Esophagus muscularis mucosa (tissue), 4 donors: Measurements from ENCODE around the gene ABCC3. TPM values are rescaled to one million over a fixed set of nuclear protein-coding genes. Genes with fewer than 3 reads are reported as not detected.

Experiments
- DNase-seq: peaks from one replicate; pipeline ENCODE4 v3.0.0-alpha.2; 2017; ENCODE audit errors: extremely low spot score
- H3K27ac ChIP-seq, 4 donors: fragments of 200-600 bp; sonication (generic); replicated peaks in 1 of 4; 1 replicate in 3 of 4; 2 replicates in 1 of 4; pipeline ENCODE4 v1.5.1; 2016 to 2019; ENCODE audit warnings: mild to moderate bottlenecking in 1 of 4
- H3K27me3 ChIP-seq, 4 donors: fragments of 200-600 bp; sonication (generic); one replicate each; pipeline versions ENCODE4 v1.5.1 to v1.6.0; 2016 to 2019
- H3K36me3 ChIP-seq, 4 donors: fragments of 200-600 bp; sonication (generic); one replicate each; pipeline ENCODE4 v1.5.1; 2016 to 2019
- H3K4me1 ChIP-seq, 4 donors: fragments of 200-600 bp; sonication (generic); one replicate each; pipeline ENCODE4 v1.5.1; 2016 to 2019
- H3K4me3 ChIP-seq, 4 donors: fragments of 200-600 bp; sonication (generic); 1 replicate in 2 of 4; 2 replicates in 2 of 4; pipeline ENCODE4 v1.5.1; 2016 to 2019; ENCODE audit warnings: mild to moderate bottlenecking in 4 of 4, moderate library complexity in 1 of 4
- H3K9me3 ChIP-seq, 4 donors: fragments of 200-600 bp; sonication (generic); 1 replicate in 3 of 4; 2 replicates in 1 of 4; pipeline ENCODE4 v1.5.1; 2016 to 2019
- EP300 ChIP-seq: sonication (generic); formaldehyde crosslinking; IDR thresholded peaks from one replicate; pipeline ENCODE4 v1.6.1; 2017; ENCODE audit warnings: antibody characterized with exemption
- POLR2A ChIP-seq: fragments of 450-650 bp; IDR thresholded peaks from one replicate; pipeline ENCODE4 v1.6.1; 2017; ENCODE audit warnings: antibody characterized with exemption, moderate library complexity, mild to moderate bottlenecking, low read depth
- POLR2AphosphoS5 ChIP-seq, 2 donors: sonication (generic); formaldehyde crosslinking; IDR thresholded peaks; one replicate each; pipeline ENCODE4 v1.6.1; 2017; ENCODE audit warnings: antibody characterized with exemption in 2 of 2
- WGBS: methylation state at CpG from one replicate; pipeline ENCODE4 v1.1.5; 2018; 5-methylcytosine and 5-hydroxymethylcytosine counted together
- intact Hi-C: fragments of 100-400 bp; cut with DNase I; formaldehyde crosslinking; loops from one replicate; pipeline ENCODE4 v1.15.1; 2023
- total RNA-seq, 4 donors: library from RNA; depleted of rRNA; stranded (reverse); fragments of >200 nt; gene quantifications; one replicate each; pipeline versions ENCODE4 v1.1.0 to v1.2.1, GENCODE V29; 2016
- TF ChIP-seq, protein P1 (sequence below), 3 experiments: fragments of 200-600 bp in 2 of 3; fragments of 450-650 bp in 1 of 3; sonication (generic) in 2 of 3; IDR thresholded peaks; one replicate each; pipeline ENCODE4 v1.5.1; 2017 to 2019; ENCODE audit warnings: antibody characterized with exemption in 3 of 3, mild to moderate bottlenecking in 2 of 3, moderate library complexity in 1 of 3

The ABCC3 gene
- total RNA-seq, 4 donors from 2014 or later, result 0.50 to 2.9 (median 1.9) TPM

DNA sequence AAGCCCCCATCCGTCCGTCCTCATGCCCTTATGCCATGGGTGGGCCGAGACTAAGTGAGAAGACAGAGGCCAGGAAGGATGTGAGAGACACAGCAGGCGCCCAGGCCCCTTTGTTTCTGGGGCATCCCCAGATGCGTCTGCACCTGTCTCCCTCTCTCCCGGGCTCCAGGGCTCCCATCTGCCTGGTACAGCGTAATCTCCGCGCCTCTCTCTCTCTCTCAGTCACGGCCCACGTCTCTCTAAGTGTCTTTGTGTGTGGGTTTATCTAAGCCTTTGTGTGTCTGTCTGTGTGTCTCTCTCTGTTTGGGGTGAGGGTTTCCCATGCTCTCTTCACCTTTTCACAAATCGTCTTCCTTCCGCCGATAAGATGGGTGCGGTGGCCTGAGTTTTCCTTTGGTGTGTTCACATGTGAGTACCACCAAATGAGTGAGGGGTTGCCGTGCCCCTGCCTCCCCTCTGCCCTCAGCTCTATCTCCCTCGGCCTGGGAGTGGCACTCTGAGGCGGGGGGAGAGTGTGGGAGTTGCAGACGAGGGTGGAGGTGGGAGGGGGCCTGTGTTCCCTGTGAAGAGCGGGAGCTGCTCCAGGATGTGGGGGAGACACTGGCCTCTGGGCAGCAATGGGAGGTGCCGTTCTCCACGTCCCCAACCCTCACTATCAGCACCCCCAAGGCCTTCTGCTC is 25.8 kb upstream of the ABCC3 start:
- Histone ChIP-seq H3K4me1 (peaks cover 16 to 27% (median 18%) of the 10 kb centered on the region in 4 donors), H3K36me3 (no peaks in the 10 kb centered on the region), H3K27me3 (peaks cover 0 to 30% (median 0%) of the 10 kb centered on the region in 4 donors), H3K27ac (no peak overlapping the region), H3K4me3 (no peak overlapping the region), H3K9me3 (no peaks in the 10 kb centered on the region)
- WGBS, result 87% methylated on average over 19 of the region's 22 CpGs
- DNase-seq, result no peak
- TF ChIP-seq POLR2AphosphoS5 (IDR thresholded peaks at IDR 0.05) (no peak), POLR2A (no peak), EP300 (no peak)
- TF ChIP-seq, protein P1, sequence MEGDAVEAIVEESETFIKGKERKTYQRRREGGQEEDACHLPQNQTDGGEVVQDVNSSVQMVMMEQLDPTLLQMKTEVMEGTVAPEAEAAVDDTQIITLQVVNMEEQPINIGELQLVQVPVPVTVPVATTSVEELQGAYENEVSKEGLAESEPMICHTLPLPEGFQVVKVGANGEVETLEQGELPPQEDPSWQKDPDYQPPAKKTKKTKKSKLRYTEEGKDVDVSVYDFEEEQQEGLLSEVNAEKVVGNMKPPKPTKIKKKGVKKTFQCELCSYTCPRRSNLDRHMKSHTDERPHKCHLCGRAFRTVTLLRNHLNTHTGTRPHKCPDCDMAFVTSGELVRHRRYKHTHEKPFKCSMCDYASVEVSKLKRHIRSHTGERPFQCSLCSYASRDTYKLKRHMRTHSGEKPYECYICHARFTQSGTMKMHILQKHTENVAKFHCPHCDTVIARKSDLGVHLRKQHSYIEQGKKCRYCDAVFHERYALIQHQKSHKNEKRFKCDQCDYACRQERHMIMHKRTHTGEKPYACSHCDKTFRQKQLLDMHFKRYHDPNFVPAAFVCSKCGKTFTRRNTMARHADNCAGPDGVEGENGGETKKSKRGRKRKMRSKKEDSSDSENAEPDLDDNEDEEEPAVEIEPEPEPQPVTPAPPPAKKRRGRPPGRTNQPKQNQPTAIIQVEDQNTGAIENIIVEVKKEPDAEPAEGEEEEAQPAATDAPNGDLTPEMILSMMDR (IDR thresholded peaks at IDR 0.05), result no peak
- intact Hi-C loops, result no loop called here

DNA sequence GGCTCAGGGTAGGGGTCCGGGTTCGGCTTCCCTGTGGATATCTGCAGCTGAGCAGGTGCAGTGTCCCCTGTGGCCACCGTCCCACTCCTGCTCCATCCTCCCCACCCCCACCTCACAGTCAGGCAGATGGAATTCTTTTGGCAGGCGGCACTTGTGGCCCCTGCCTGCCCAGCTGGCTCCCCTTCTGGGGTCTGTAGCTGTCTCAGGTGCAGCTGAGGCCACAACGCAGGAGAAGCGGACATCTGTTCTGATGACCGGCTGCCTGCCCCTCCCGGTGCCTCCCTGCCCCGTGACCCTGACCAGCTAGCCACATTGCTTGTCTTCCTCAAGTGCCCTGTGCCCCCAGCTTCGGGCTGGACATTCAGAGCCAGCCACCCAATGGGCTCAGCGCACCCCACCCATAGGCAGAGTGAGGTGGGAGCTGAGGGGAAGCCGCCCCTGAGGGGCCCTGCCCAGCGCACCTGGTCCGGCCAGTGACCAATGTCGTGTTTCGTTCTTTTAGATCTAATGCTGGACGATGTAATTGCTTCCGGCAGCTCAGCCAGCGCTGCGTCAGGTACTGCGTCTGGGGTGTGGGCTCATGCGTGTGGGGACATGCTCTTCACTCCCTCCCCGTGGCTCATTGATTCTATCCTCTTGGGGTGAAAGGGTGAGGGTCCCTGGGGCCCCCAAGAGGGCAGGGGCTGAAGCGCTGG is 25.2 kb upstream of the ABCC3 start:
- H3K4me1 ChIP-seq, result peaks cover 9 to 23% (median 11%) of the 10 kb centered on the region in 4 donors
- H3K27me3 ChIP-seq, result peaks cover 0 to 30% (median 0%) of the 10 kb centered on the region in 4 donors
- no peak overlapping the region for H3K4me3 ChIP-seq
- no peak overlapping the region for H3K27ac ChIP-seq
- TF ChIP-seq EP300 (no peak), POLR2A (no peak), POLR2AphosphoS5 (IDR thresholded peaks at IDR 0.05) (no peak)
- TF ChIP-seq, protein P1 (IDR thresholded peaks at IDR 0.05), result no peak
- WGBS, result 93% methylated on average over 10 of the region's 24 CpGs
- no peaks in the 10 kb centered on the region for H3K9me3 ChIP-seq
- intact Hi-C loops, result no loop called here
- H3K36me3 ChIP-seq, result no peaks in the 10 kb centered on the region
- no peak for DNase-seq

DNA sequence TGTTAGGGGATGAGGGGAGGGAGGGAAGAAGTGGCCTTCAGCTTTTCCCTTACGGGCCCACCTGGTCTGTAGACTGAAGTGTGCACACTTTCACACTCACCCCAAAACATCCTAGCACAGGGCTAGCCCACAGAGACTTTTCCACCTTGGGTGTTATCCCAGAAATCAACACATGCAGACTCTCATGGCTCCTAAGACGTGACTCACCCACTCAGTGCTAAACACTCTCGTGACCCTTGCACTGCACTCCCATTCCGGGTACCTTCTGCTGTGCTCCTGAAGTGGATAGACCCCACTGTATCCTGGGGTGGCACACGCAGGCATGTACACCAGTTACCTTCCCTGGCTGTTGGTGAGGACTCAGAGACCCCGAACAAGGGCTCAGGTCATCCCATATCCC is 23.0 kb upstream of the ABCC3 start:
- no peaks in the 10 kb centered on the region for H3K9me3 ChIP-seq
- H3K4me1 ChIP-seq, result peaks cover 0 to 9% (median 0%) of the 10 kb centered on the region in 4 donors
- whole genome bisulfite sequencing, result 89% methylated on average over 5 of the region's 6 CpGs
- intact Hi-C loops, result no loop called here
- no peak overlapping the region for H3K27ac ChIP-seq
- peaks cover 0 to 26% (median 0%) of the 10 kb centered on the region in 4 donors for H3K27me3 ChIP-seq
- no peak for DNase-seq
- H3K36me3 ChIP-seq, result no peaks in the 10 kb centered on the region
- H3K4me3 ChIP-seq, result no peak overlapping the region
- TF ChIP-seq EP300 (no peak), POLR2A (no peak), POLR2AphosphoS5 (IDR thresholded peaks at IDR 0.05) (no peak)
- TF ChIP-seq, protein P1 (IDR thresholded peaks at IDR 0.05), result no peak

DNA sequence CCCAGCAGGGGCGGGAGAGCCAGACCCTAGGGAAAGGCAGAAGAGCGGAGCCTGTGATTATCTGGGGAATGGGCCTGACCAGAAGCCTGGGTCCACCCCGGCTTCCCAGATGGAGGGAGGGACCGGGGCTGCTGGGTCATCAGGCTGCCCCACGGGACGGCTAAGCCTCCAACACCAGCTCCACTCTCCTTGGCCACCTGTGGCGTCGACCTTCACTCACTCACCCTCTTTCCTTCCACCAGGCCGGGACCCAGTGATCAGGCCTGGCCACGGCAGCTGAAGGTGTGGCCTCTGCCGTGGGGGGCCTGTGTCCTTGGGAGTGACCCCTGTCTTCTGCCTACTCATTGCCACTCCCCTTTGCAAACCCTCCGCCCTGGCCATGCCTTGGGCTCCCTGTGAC is 22.4 kb upstream of the ABCC3 start:
- Histone ChIP-seq H3K36me3 (no peaks in the 10 kb centered on the region), H3K4me1 (peaks cover 0 to 9% (median 0%) of the 10 kb centered on the region in 4 donors), H3K27me3 (peaks cover 0 to 26% (median 0%) of the 10 kb centered on the region in 4 donors), H3K4me3 (no peak overlapping the region), H3K9me3 (no peaks in the 10 kb centered on the region), H3K27ac (no peak overlapping the region)
- TF ChIP-seq POLR2A, result no peak
- TF ChIP-seq EP300, result no peak
- TF ChIP-seq POLR2AphosphoS5 (IDR thresholded peaks at IDR 0.05), result no peak
- TF ChIP-seq, protein P1 (IDR thresholded peaks at IDR 0.05), result no peak
- intact Hi-C loops, result no loop called here
- 86% methylated on average over 12 of the region's 12 CpGs for WGBS
- DNase-seq, result no peak
